ENCODE measurements around the gene LHX6. TPM values are rescaled to one million over a fixed set of nuclear protein-coding genes. Genes with fewer than 3 reads are reported as not detected.

Gene LHX6
- total and polyA plus RNA-seq, 2 of the 8 experiments (the other 6 are each of a cell fraction or from before 2014, with no cell fraction given): 0.92 to 1.2 TPM

GRCh38 chr9:122268041-122268814 is 39.5 kb upstream of the LHX6 start (continued):
- TF ChIP-seq YY1 (IDR thresholded peaks at IDR 0.05; ENCODE audit: low read depth, low read length): no peak
- no peak for TF ChIP-seq CEBPB (IDR thresholded peaks at IDR 0.05; ENCODE audit: low read depth, low read length)
- no peak for TF ChIP-seq FOSL1 (IDR thresholded peaks at IDR 0.05; ENCODE audit: insufficient read depth, low read depth, low read length)
- TF ChIP-seq SRF (IDR thresholded peaks at IDR 0.05; ENCODE audit: low read depth, low read length): no peak
- no peak for TF ChIP-seq GTF2F1 (IDR thresholded peaks at IDR 0.05; ENCODE audit: borderline replicate concordance, low read depth, low read length)
- no peak for TF ChIP-seq E2F6 (IDR thresholded peaks at IDR 0.05)
- TF ChIP-seq SAP30 (IDR thresholded peaks at IDR 0.05; ENCODE audit: insufficient read depth, insufficient replicate concordance, low read length): no peak
- no peak for TF ChIP-seq ZNF274 (IDR thresholded peaks at IDR 0.05; ENCODE audit: borderline replicate concordance, extremely low read depth, low read length)
- TF ChIP-seq POU5F1 (IDR thresholded peaks at IDR 0.05; ENCODE audit: low read depth, low read length): no peak
